Transverse colon (tissue), 4 donors: Measurements from ENCODE around the gene CALY.

Source experiments
- CTCF ChIP-seq, 5 experiments: fragments of 200-600 bp in 3 of 5; fragments of 450-650 bp in 2 of 5; sonication (generic) in 3 of 5; IDR thresholded peaks; 1 replicate in 2 of 5; 2 replicates in 3 of 5; pipeline ENCODE4 v1.5.1; 2016 to 2017; ENCODE audit warnings: antibody characterized with exemption in 5 of 5, inconsistent platforms in 3 of 5, mild to moderate bottlenecking in 2 of 5, moderate library complexity in 1 of 5
- EP300 ChIP-seq: sonication (generic); formaldehyde crosslinking; IDR thresholded peaks from one replicate; pipeline ENCODE4 v1.6.1; 2017; ENCODE audit warnings: antibody characterized with exemption, low read depth
- POLR2A ChIP-seq: fragments of 450-650 bp; IDR thresholded peaks from one replicate; pipeline ENCODE4 v1.6.1; 2016; ENCODE audit warnings: antibody characterized with exemption, mild to moderate bottlenecking, moderate library complexity
- POLR2AphosphoS5 ChIP-seq, 3 donors: sonication (generic); formaldehyde crosslinking; IDR thresholded peaks; one replicate each; pipeline ENCODE4 v1.6.1; 2016; ENCODE audit warnings: antibody characterized with exemption in 3 of 3

- no peak for TF ChIP-seq CTCF (IDR thresholded peaks at IDR 0.05)
- no peak for TF ChIP-seq POLR2A
- no peak for TF ChIP-seq POLR2AphosphoS5 (IDR thresholded peaks at IDR 0.05)
- TF ChIP-seq EP300, result no peak
Observed at GRCh38 chr10:133316732-133317131, 20.0 kb downstream of the CALY start.
